Activated T-cell treated with anti-CD3 and anti-CD28 coated beads for 1 hour (primary cell): Measurements from ENCODE around the gene FTSJ1.
"Not testable (repeated sequence)": the region's sequence is repeated elsewhere in the genome, so short reads cannot be mapped to it uniquely, and the experiment has no call there.

Experiments
- DNase-seq: peaks from one replicate; pipeline ENCODE4 v3.0.0-alpha.2; 2020; ENCODE audit warnings: low read depth

FTSJ1 gene

DNA sequence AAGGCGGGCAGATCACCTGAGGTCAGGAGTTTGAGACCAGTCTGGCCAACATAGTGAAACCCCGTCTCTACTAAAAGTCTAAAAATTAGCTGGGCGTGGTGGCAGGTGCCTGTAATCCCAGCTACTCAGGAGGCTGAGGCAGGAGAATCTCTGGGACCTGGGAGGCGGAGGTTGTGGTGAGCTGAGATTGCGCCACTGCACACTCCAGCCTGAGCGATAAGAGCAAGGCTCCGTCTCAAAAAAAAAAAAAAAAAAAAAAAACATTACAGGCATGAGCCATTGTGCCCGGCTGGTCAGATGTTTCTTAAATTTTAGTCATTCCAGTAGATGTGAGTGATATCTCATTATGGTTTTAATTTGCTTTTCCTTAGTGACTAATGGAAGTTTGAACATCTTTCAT lies 49.9 kb downstream of the FTSJ1 start:
- DNase-seq = not testable (repeated sequence)

- DNase-seq = no peak
Measured at GRCh38 chrX:48530736-48531135, 54.7 kb downstream of the FTSJ1 start.

DNA sequence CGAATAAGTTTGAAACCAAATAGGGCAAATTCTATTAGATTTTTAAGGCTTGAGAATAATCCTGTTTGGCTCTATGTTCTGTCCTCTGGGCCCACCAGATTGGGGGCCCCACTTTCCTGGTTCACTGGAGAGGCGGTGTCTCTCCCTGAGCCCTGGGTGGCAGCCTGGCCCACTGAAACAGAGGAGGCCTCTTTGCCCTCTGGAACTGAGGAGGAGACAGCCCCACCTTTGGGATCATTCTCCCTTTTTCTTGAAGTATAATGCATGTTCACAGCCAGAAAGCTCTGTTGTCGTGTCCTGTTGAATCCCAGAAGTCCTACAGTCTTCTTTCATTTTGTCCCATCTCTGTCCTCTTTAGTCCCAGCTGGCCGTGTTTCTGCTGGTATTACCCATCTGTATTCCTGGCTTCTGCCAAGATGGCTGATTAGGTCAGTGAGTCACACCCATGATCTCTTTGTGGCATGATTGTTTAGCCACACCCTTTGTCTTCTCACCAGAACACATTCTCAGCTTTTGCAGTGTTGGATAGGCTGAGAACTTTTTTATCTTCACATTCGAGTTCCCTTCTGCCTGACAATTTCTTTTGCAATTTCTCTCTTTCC lies 55.5 kb downstream of the FTSJ1 start:
- no peak for DNase-seq

GRCh38 chrX:48532161-48532560 lies 56.2 kb downstream of the FTSJ1 start:
- DNase-seq = no peak

DNA sequence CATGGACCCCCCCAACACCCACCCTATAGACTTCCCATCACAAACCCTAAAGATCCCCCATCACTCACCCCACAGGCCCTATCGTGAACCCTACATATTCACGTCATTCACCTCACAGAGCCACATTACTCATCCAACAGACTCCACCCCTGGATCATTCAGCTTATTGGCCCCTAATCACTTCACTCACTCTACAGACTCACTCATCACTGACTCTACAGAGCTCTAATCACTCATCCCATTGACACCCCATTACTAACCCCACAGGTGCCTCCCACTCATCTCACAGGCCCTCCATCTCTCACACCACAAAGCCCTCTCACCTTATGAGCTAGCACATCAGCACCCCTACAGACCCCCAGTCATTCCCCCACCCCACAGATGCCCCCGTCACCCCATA lies 57.2 kb downstream of the FTSJ1 start:
- no peak for DNase-seq
